BLaER1 treated with 17β-estradiol and CSF1 and Interleukin-3, amounts not matched to agents 10 nM and 100 nM (cell line): ENCODE data around the gene B4GALNT4.
"Not testable (repeated sequence)": the region's sequence is repeated elsewhere in the genome, so short reads cannot be mapped to it uniquely, and the experiment has no call there.

Experiments used
- H3K27ac ChIP-seq, 11 experiments: shearing (Covaris generic); formaldehyde crosslinking; 2 replicates each; pipeline ENCODE4 v1.8.1; 2022
- H3K27me3 ChIP-seq, 11 experiments: shearing (Covaris generic); formaldehyde crosslinking; 2 replicates each; pipeline ENCODE4 v1.8.1; 2022
- H3K36me3 ChIP-seq, 11 experiments: shearing (Covaris generic); formaldehyde crosslinking; 2 replicates each; pipeline ENCODE4 v1.8.1; 2022
- H3K4me1 ChIP-seq, 10 experiments: shearing (Covaris generic); formaldehyde crosslinking; 2 replicates each; pipeline ENCODE4 v1.8.1; 2022
- H3K4me2 ChIP-seq, 11 experiments: shearing (Covaris generic); formaldehyde crosslinking; 2 replicates each; pipeline ENCODE4 v1.8.1; 2022
- H3K4me3 ChIP-seq, 10 experiments: shearing (Covaris generic); formaldehyde crosslinking; 2 replicates each; pipeline ENCODE4 v1.8.1; 2022
- H3K9ac ChIP-seq, 11 experiments: shearing (Covaris generic); formaldehyde crosslinking; 2 replicates each; pipeline ENCODE4 v1.8.1; 2022
- H3K9me3 ChIP-seq, 11 experiments: shearing (Covaris generic); formaldehyde crosslinking; replicated peaks in 1 of 11; 2 replicates each; pipeline ENCODE4 v1.8.1; 2022
- H4K20me1 ChIP-seq, 11 experiments: shearing (Covaris generic); formaldehyde crosslinking; 2 replicates each; pipeline ENCODE4 v1.8.1; 2022
- Cebpa-rat ChIP-seq, 11 experiments: shearing (Covaris generic); IDR thresholded peaks; 2 replicates each; pipeline ENCODE4 v1.8.1; 2022

Gene B4GALNT4

DNA sequence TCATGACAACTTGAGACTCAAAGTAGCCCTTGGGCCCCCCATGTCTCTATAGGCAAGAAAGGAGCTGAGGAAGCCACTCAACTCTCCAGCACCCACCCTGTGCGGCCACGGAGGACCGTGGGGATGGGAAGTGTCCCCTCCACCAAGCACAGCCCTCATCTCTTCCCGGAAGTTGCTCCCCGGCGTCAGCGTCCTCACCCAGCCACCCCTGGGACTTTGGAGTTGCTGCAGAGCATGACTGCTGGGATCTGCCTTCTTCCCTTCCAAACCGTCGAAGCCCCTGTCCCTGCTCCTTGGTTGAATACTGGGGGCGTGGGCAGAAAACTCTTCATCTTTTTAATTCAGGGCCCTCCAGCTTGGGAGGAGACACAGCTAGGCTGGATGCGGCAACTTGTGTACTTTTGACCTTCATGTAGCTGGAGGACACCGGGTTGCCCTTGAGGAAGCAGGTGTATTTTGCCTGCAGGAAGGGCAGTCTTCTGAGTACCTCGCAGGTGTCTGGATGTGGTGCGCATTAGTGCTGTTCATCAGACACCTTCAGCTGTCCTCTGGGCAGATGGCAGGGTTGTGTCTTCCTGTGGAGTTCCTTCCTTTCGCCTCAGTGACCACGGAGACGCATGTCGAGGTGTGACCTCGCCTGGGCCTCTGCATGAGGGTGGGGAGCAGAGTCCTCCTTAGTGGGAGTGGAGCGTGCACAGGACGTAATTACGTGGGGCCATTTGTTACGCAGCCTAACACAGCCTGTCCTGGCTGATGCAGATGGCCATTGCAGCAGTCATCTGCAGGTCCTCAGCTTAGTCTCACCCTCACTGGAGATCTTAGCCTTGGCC is 36.4 kb upstream of the B4GALNT4 start:
- peaks cover 78 to 100% (median 93%) of the 10 kb centered on the region in 10 experiments for H3K4me1 ChIP-seq
- no peak overlapping the region for H3K4me3 ChIP-seq
- H4K20me1 ChIP-seq = no peaks in the 10 kb centered on the region
- no peaks in the 10 kb centered on the region for H3K36me3 ChIP-seq
- peaks cover 0 to 12% (median 0%) of the 10 kb centered on the region in 11 experiments; a peak in 4 of 22 replicates for H3K27me3 ChIP-seq
- no peak overlapping the region for H3K9ac ChIP-seq
- TF ChIP-seq Cebpa-rat (IDR thresholded peaks at IDR 0.05) = no peak
- peak overlapping the region in 9 of 11 experiments; percentile 7 to 96 (median 87); a peak in 18 of 22 replicates for H3K4me2 ChIP-seq
- no peak overlapping the region for H3K27ac ChIP-seq
- H3K9me3 ChIP-seq = peaks cover 0 to 23% (median 6%) of the 10 kb centered on the region in 11 experiments; a peak in 11 of 22 replicates

DNA sequence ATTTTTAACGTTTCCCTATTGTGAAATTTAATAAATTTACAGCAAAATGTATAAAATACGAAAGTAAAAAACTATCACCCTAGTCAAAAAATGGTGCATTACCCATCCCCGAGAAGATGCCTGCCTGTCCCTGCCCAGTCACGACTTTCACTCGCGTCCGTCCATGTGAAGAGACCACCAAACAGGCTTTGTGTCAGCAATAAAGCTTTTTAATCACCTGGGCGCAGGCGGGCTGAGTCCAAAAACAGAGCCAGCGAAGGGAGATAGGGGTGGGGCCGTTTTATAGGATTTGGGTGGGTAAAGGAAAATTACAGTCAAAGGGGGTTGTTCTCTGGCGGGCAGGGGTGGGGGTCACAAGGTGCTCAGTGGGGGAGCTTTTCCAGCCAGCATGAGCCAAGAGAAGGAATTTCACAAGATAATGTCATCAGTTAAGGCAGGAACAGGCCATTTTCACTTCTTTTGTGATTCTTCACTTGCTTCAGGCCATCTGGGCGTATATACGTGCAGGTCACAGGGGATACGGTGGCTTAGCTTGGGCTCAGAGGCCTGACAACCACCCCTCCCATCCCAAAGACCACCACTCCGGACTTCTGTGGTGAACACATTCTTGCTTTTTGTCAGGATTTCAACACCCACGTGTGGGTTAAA is 35.6 kb upstream of the B4GALNT4 start:
- H3K9ac ChIP-seq = 0 out of 22 replicates have a peak overlapping the region, but pooled peaks of 1 of the 11 experiments have one; percentile 1
- H3K4me2 ChIP-seq = peak overlapping the region in 9 of 11 experiments; percentile 8 to 96 (median 85); a peak in 12 of 22 replicates
- peaks cover 0 to 12% (median 0%) of the 10 kb centered on the region in 11 experiments; a peak in 4 of 22 replicates for H3K27me3 ChIP-seq
- peaks cover 0 to 23% (median 6%) of the 10 kb centered on the region in 11 experiments; a peak in 11 of 22 replicates for H3K9me3 ChIP-seq
- not testable (repeated sequence) for H3K27ac ChIP-seq, H3K36me3 ChIP-seq, H3K4me3 ChIP-seq, H4K20me1 ChIP-seq
- H3K4me1 ChIP-seq = peaks cover 73 to 95% (median 86%) of the 10 kb centered on the region in 10 experiments

DNA sequence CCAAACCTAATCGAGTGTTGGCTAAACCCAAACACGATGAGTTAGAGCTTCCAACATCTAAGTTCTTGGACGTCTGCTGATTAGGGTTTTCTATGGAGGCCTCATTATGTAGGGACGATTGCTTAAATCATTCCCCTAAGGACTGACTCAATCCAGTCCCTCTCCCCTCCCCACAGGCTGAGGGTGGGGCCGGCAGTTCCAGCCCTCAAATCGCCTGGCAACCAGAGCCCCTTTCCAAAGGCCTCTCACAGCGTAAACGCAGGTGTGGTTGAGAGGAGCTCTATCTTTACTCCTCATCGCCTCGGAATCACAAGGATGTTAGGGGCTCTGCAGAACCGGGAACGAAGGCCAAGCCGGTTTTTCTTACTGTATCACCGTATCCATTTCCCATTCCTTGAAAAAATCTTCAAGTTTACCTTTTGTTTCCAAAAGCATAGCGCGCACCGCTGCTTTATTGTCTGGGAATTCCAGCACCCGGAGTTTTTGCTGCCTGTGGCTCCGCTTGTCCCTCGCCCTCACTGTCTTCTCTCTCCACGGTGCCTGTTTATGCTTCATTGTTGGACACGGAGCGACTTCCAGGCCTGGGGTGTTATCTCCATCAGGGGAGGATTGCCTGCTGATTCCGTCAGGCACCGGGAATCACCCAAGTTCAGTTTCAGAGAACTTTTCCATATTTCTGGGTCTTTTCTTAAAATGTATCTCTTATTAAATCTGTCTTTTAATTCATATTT is 34.9 kb upstream of the B4GALNT4 start:
- Histone ChIP-seq H3K4me3 (no peak overlapping the region), H3K27ac (0 out of 22 replicates have a peak overlapping the region, but pooled peaks of 1 of the 11 experiments have one; percentile 1), H3K36me3 (no peaks in the 10 kb centered on the region), H3K4me2 (peak overlapping the region in 9 of 11 experiments; percentile 8 to 96 (median 43); a peak in 13 of 22 replicates), H4K20me1 (no peaks in the 10 kb centered on the region), H3K9ac (0 out of 22 replicates have a peak overlapping the region, but pooled peaks of 1 of the 11 experiments have one; percentile 1), H3K9me3 (peaks cover 0 to 23% (median 6%) of the 10 kb centered on the region in 11 experiments; a peak in 11 of 22 replicates), H3K4me1 (peaks cover 66 to 88% (median 79%) of the 10 kb centered on the region in 10 experiments), H3K27me3 (peaks cover 0 to 12% (median 0%) of the 10 kb centered on the region in 11 experiments; a peak in 4 of 22 replicates)
- TF ChIP-seq Cebpa-rat (IDR thresholded peaks at IDR 0.05) = no peak

DNA sequence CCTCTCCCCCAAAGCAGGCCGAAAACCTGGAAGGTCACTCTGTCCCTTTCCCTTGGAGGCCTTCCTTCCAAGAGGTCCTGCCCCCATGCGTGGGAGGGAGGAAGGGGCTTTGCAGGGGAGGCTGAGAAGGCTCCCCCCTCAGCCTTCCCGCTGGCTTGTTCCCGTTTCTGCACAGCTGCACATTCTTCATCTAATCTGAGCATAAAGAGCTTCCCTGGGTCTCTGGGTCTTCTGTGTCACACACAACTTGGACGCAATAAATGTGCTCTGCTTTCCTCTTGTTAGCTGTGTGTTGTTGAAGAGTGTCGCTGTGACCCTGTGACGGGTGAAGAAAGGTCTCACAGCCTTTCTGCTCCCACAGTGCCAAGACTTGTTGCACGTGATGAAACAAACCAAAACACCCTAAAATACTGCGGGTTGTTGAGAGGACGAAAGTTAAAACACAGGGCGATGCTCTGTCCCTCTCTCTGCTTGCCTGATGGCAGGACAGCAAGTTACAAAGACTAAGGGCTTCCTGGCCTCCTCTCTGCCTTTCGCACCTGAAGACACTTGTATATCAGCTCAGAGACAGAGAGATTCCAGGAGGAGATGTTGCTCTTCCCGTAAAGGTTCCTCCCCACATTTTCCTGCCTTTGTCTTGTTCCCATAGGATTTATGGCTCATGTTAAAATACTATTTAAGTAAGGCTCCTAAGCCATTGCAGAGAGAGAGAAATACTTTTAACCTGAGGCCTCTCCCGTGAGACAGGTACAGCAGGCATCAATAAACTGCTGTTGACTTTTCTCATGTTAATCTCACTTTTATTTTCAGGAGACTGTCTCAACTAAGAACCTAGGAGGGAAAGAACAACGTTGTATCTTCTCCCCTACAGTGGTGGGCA is 33.3 kb upstream of the B4GALNT4 start:
- Histone ChIP-seq H3K9me3 (peaks cover 1 to 24% (median 7%) of the 10 kb centered on the region in 11 experiments; a peak in 15 of 22 replicates), H3K27me3 (peaks cover 0 to 4% (median 0%) of the 10 kb centered on the region in 11 experiments; a peak in 4 of 22 replicates), H3K9ac (peak overlapping the region; percentile 8 to 65 (median 48); a peak in 17 of 22 replicates), H3K36me3 (no peaks in the 10 kb centered on the region), H3K4me3 (0 out of 20 replicates have a peak overlapping the region, but pooled peaks of 1 of the 10 experiments have one; percentile 0), H3K4me1 (peaks cover 51 to 73% (median 66%) of the 10 kb centered on the region in 10 experiments), H3K4me2 (peak overlapping the region; percentile 52 to 96 (median 83)), H4K20me1 (no peaks in the 10 kb centered on the region), H3K27ac (peak overlapping the region in 10 of 11 experiments; percentile 3 to 79 (median 67); a peak in 18 of 22 replicates)
- no peak for TF ChIP-seq Cebpa-rat (IDR thresholded peaks at IDR 0.05)

DNA sequence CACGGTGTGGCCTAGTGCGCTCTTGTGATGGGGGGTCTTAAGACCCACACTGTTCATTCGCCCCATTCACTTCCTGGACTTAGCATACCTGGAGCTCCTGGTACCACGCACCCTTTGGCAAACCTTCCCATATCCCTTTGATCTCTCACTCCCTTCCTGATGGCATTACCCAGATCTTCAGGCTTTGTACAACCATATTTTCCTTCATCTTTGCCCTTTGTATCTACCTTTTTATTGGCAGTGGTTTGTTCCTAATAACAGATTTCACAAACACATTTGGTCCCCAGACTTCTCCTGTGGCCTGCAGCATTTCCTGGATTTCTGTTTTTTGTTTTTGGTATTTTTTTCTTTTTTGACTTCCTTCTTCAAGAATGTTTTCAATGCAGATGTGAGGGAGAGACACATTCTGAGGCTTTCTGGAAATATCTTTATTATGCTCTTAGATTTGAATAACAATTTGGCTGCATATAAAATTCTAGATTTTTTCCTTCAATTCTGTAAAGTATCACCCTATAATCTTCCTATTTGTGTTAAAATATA is 32.6 kb upstream of the B4GALNT4 start:
- Histone ChIP-seq H3K4me3 (no peak overlapping the region), H3K9me3 (peaks cover 3 to 25% (median 14%) of the 10 kb centered on the region in 11 experiments; a peak in 16 of 22 replicates), H4K20me1 (no peaks in the 10 kb centered on the region), H3K4me2 (peak overlapping the region; percentile 52 to 96 (median 83)), H3K36me3 (no peaks in the 10 kb centered on the region), H3K9ac (peak overlapping the region in 9 of 11 experiments; percentile 8 to 65 (median 51); a peak in 12 of 22 replicates), H3K27ac (peak overlapping the region in 10 of 11 experiments; percentile 3 to 79 (median 67); a peak in 16 of 22 replicates), H3K4me1 (peaks cover 51 to 73% (median 66%) of the 10 kb centered on the region in 10 experiments), H3K27me3 (no peaks in the 10 kb centered on the region)
- TF ChIP-seq Cebpa-rat (IDR thresholded peaks at IDR 0.05) = no peak

DNA sequence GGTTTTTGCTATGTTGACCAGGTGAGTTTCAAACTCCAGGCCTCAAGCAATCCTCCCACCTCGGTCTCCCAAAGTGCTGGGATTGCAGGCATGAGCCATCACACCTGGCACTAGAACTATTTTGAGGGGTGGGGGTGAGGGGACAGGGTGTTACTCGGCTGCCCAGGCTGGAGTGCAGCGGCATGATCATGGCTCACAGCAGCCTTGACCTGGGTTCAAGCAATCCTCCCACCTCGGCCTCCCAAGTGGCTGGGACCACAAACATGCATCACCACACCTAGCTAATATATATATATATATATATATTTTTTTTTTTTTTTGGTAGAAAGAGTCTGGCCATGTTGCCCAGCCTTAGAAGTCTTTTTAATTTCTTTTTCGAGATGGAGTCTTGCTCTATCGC is 31.6 kb upstream of the B4GALNT4 start:
- peaks cover 3 to 20% (median 15%) of the 10 kb centered on the region in 11 experiments; a peak in 15 of 22 replicates for H3K9me3 ChIP-seq
- peak overlapping the region; percentile 52 to 96 (median 83); a peak in 20 of 22 replicates for H3K4me2 ChIP-seq
- peak overlapping the region in 7 of 11 experiments; percentile 24 to 74 (median 61); a peak in 13 of 22 replicates for H3K27ac ChIP-seq
- peak overlapping the region in 3 of 11 experiments; percentile 10 to 30 (median 16); a peak in 5 of 22 replicates for H3K9ac ChIP-seq
- TF ChIP-seq Cebpa-rat (IDR thresholded peaks at IDR 0.05) = no peak
- no peaks in the 10 kb centered on the region for H3K36me3 ChIP-seq
- H4K20me1 ChIP-seq = no peaks in the 10 kb centered on the region
- H3K4me1 ChIP-seq = peaks cover 56 to 74% (median 65%) of the 10 kb centered on the region in 10 experiments
- no peaks in the 10 kb centered on the region for H3K27me3 ChIP-seq
- H3K4me3 ChIP-seq = no peak overlapping the region

DNA sequence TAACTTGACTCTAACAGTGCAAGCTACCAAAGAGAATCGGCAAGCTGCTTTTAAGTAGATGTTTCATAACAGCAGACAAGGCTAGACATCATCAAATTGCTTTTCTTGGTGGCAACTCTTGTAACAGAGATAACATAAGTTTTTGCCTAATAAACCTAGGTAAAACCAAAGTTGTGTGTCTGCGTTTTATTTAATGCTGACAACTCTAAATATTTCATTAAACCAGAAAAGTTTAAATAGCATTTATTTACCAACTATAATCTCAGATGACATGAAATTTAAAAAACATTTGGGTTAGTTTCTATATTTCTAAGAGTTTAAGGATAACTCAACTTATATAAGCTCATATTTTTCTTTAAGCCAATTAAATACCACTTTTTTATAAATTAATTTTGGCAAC is 29.3 kb upstream of the B4GALNT4 start:
- Histone ChIP-seq H3K27me3 (no peaks in the 10 kb centered on the region), H3K27ac (no peak overlapping the region), H3K9me3 (peaks cover 0 to 18% (median 10%) of the 10 kb centered on the region in 11 experiments; a peak in 12 of 22 replicates), H3K9ac (no peak overlapping the region), H4K20me1 (no peaks in the 10 kb centered on the region), H3K4me2 (no peak overlapping the region), H3K4me1 (peaks cover 46 to 52% (median 48%) of the 10 kb centered on the region in 10 experiments), H3K4me3 (no peak overlapping the region), H3K36me3 (no peaks in the 10 kb centered on the region)
- TF ChIP-seq Cebpa-rat (IDR thresholded peaks at IDR 0.05) = no peak
